H1 (cell line): ENCODE measurements around the gene HES1. TPM values are rescaled to one million over a fixed set of nuclear protein-coding genes. Genes with fewer than 3 reads are reported as not detected.

Source experiments
- ATF2 ChIP-seq: IDR thresholded peaks from 2 replicates; pipeline ENCODE4 v1.6.1; 2012; ENCODE audit warnings: low read length, inconsistent platforms
- ATF3 ChIP-seq: IDR thresholded peaks from 2 replicates; pipeline ENCODE4 v1.6.1; 2011; ENCODE audit warnings: low read depth, mild to moderate bottlenecking, low read length; ENCODE audit not compliant: insufficient read depth
- CBX8 ChIP-seq: fragments of 300-800, 300-1000 bp; sonication (generic); IDR thresholded peaks from 2 replicates; pipeline ENCODE4 v1.7.1; 2016; ENCODE audit warnings: low read depth, low read length, borderline replicate concordance
- CHD2 ChIP-seq: IDR thresholded peaks from 2 replicates; pipeline ENCODE4 v1.6.1; 2012; ENCODE audit warnings: low read length, improper control_type of control experiment
- CTBP2 ChIP-seq: IDR thresholded peaks from 2 replicates; pipeline ENCODE4 v1.7.0; 2011; ENCODE audit warnings: borderline replicate concordance, mild to moderate bottlenecking, moderate library complexity, mixed read lengths, low read length; ENCODE audit not compliant: insufficient read depth, insufficient read length
- CTCF ChIP-seq, 3 experiments: IDR thresholded peaks; 1 replicate in 2 of 3; 2 replicates in 1 of 3; pipeline versions ENCODE4 v1.5.1 to v1.6.1; 2011; ENCODE audit warnings: low read length in 3 of 3, mild to moderate bottlenecking in 3 of 3, inconsistent platforms in 2 of 3, low read depth in 1 of 3, moderate library complexity in 1 of 3; ENCODE audit not compliant: insufficient read depth in 1 of 3; ENCODE audit errors: control extremely low read depth in 1 of 3
- EP300 ChIP-seq, 2 experiments: IDR thresholded peaks; 1 replicate in 1 of 2; 2 replicates in 1 of 2; pipeline ENCODE4 v1.6.1; 2011 to 2012; ENCODE audit warnings: low read depth in 2 of 2, low read length in 2 of 2, mild to moderate bottlenecking in 2 of 2, borderline replicate concordance in 1 of 2, inconsistent platforms in 1 of 2, moderate library complexity in 1 of 2
- EZH2 ChIP-seq: fragments of 200-600 bp; sonication (generic); IDR thresholded peaks from 2 replicates; pipeline ENCODE4 v1.7.1; 2012; ENCODE audit warnings: low read depth, mild to moderate bottlenecking, moderate library complexity, low read length, inconsistent platforms; ENCODE audit not compliant: severe bottlenecking
- KDM5A ChIP-seq: fragments of 200-600 bp; IDR thresholded peaks from 2 replicates; pipeline ENCODE4 v1.7.1; 2012; ENCODE audit warnings: mild to moderate bottlenecking, low read length, inconsistent platforms, mixed read lengths
- MAX ChIP-seq: IDR thresholded peaks from 2 replicates; pipeline ENCODE4 v1.6.1; 2012; ENCODE audit warnings: inconsistent platforms
- NRF1 ChIP-seq: IDR thresholded peaks from 2 replicates; pipeline ENCODE4 v1.6.1; 2011; ENCODE audit warnings: mild to moderate bottlenecking, low read depth, low read length, improper control_type of control experiment
- PHF8 ChIP-seq: fragments of 200-600 bp; sonication (generic); conservative IDR thresholded peaks from 2 replicates; pipeline ENCODE4 v1.7.1; 2012; ENCODE audit warnings: low read depth, mild to moderate bottlenecking, inconsistent platforms, low read length, moderate library complexity
- POLR2AphosphoS5 ChIP-seq: IDR thresholded peaks from 2 replicates; pipeline ENCODE4 v1.6.1; 2011; ENCODE audit warnings: low read depth, low read length
- RFX5 ChIP-seq: IDR thresholded peaks from 2 replicates; pipeline ENCODE4 v1.6.1; 2011; ENCODE audit warnings: low read depth, low read length, improper control_type of control experiment, borderline replicate concordance
- TAF1 ChIP-seq: IDR thresholded peaks from 2 replicates; pipeline ENCODE4 v1.6.1; 2011; ENCODE audit warnings: mild to moderate bottlenecking, low read depth, low read length
- TAF7 ChIP-seq: optimal IDR thresholded peaks from 2 replicates; pipeline ENCODE3; 2011; ENCODE audit warnings: low read depth, mild to moderate bottlenecking, inconsistent platforms, low read length, moderate library complexity, borderline replicate concordance
- TBP ChIP-seq: IDR thresholded peaks from 2 replicates; pipeline ENCODE4 v1.6.1; 2011; ENCODE audit warnings: low read depth, low read length, improper control_type of control experiment
- YY1 ChIP-seq: IDR thresholded peaks from 2 replicates; pipeline ENCODE4 v1.6.1; 2011; ENCODE audit warnings: low read depth, mild to moderate bottlenecking, low read length
- ZNF274 ChIP-seq: IDR thresholded peaks from 2 replicates; pipeline ENCODE4 v1.7.0; 2012; ENCODE audit warnings: low read length, borderline replicate concordance; ENCODE audit errors: extremely low read depth
- polyA plus RNA-seq, 7 experiments: library from polyadenylated mRNA; depleted of rRNA in 3 of 7; stranded (reverse) in 5 of 7; unstranded in 2 of 7; fragments of >200 nt in 5 of 7; fragments of 200-250 nt in 2 of 7; gene quantifications; 1 replicate in 5 of 7; 2 replicates in 1 of 7; 4 replicates in 1 of 7; pipeline versions ENCODE4 v1.2.1 to v1.2.3, GENCODE V29; 2011 to 2013; ENCODE audit warnings: missing spikeins in 2 of 7, mixed read lengths in 2 of 7
- total RNA-seq: library from RNA; stranded (reverse); fragmentation: NEBNext Ultra II Directional; extraction: Animal tissue kit (Norgen Biotek cat#: 25700); gene quantifications from 2 replicates; pipeline ENCODE4 v1.2.1, GENCODE V29; 2021

The HES1 gene
- total and polyA plus RNA-seq, 2 of the 8 experiments (the other 6 are each of a cell fraction or from before 2014, with no cell fraction given): 7.9 to 12.9 TPM

- TF ChIP-seq CBX8 (no peak), PHF8 (no peak), EZH2 (no peak), TBP (no peak), YY1 (no peak), POLR2AphosphoS5 (peak; percentile 15; the same call in 1 of the 2 replicates), CTBP2 (no peak), CTCF (IDR thresholded peaks at IDR 0.05; ENCODE audit: control extremely low read depth in 1 of 3, insufficient read depth in 1 of 3, low read depth in 1 of 3, low read length in 3 of 3) (no peak), TAF1 (no peak), ZNF274 (no peak), ATF3 (no peak), MAX (peak; percentile 96), CHD2 (no peak), TAF7 (no peak), NRF1 (no peak), ATF2 (no peak), KDM5A (no peak), RFX5 (no peak), EP300 (IDR thresholded peaks at IDR 0.05; ENCODE audit: borderline replicate concordance in 1 of 2, low read depth in 2 of 2, low read length in 2 of 2) (no peak)
Observed at GRCh38 chr3:194134757-194135515, 1.0 kb upstream of the HES1 start (continued).
